ENCODE measurements around the gene EMC10.
"Not testable (repeated sequence)": the region's sequence is repeated elsewhere in the genome, so short reads cannot be mapped to it uniquely, and the experiment has no call there.

Gene EMC10

DNA sequence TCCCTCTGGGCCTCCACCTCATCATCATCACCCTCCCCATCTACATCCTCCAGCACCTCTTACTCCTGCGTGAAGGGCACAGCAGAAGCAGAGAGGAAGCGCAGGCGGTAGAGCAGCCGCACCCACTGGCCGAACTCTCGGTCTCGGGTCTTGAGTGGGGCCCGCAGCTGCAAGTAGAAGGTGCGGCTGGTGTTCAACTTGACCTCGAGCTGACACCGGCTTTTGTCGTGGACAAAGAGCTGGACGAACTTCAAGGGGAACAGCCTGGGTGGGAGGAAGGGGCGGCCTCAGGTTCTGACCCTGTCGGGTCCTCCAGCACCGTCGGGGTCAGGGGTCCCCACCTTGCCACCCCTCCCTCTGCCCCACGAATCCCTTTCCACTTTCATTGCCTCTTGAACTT is 8.7 kb upstream of the EMC10 start:
- Histone ChIP-seq H3K27ac (replicated peaks) (no peak overlapping the region), H3K4me3 (replicated peaks; ENCODE audit: insufficient read depth, low read length) (no peak overlapping the region), H3K27me3 (ENCODE audit: insufficient read depth, poor library complexity, severe bottlenecking) (no peaks in the 10 kb centered on the region)
- TF ChIP-seq, protein P1, sequence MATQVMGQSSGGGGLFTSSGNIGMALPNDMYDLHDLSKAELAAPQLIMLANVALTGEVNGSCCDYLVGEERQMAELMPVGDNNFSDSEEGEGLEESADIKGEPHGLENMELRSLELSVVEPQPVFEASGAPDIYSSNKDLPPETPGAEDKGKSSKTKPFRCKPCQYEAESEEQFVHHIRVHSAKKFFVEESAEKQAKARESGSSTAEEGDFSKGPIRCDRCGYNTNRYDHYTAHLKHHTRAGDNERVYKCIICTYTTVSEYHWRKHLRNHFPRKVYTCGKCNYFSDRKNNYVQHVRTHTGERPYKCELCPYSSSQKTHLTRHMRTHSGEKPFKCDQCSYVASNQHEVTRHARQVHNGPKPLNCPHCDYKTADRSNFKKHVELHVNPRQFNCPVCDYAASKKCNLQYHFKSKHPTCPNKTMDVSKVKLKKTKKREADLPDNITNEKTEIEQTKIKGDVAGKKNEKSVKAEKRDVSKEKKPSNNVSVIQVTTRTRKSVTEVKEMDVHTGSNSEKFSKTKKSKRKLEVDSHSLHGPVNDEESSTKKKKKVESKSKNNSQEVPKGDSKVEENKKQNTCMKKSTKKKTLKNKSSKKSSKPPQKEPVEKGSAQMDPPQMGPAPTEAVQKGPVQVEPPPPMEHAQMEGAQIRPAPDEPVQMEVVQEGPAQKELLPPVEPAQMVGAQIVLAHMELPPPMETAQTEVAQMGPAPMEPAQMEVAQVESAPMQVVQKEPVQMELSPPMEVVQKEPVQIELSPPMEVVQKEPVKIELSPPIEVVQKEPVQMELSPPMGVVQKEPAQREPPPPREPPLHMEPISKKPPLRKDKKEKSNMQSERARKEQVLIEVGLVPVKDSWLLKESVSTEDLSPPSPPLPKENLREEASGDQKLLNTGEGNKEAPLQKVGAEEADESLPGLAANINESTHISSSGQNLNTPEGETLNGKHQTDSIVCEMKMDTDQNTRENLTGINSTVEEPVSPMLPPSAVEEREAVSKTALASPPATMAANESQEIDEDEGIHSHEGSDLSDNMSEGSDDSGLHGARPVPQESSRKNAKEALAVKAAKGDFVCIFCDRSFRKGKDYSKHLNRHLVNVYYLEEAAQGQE (IDR thresholded peaks at IDR 0.05; ENCODE audit: insufficient replicate concordance, low read depth), result no peak
- TF ChIP-seq SPI1 (IDR thresholded peaks at IDR 0.05; ENCODE audit: borderline replicate concordance, low read depth), result no peak
- TF ChIP-seq GABPA (IDR thresholded peaks at IDR 0.05; ENCODE audit: low read depth), result no peak
- no peak for TF ChIP-seq POLR2AphosphoS5 (IDR thresholded peaks at IDR 0.05; ENCODE audit: low read depth)
- TF ChIP-seq, protein P2, sequence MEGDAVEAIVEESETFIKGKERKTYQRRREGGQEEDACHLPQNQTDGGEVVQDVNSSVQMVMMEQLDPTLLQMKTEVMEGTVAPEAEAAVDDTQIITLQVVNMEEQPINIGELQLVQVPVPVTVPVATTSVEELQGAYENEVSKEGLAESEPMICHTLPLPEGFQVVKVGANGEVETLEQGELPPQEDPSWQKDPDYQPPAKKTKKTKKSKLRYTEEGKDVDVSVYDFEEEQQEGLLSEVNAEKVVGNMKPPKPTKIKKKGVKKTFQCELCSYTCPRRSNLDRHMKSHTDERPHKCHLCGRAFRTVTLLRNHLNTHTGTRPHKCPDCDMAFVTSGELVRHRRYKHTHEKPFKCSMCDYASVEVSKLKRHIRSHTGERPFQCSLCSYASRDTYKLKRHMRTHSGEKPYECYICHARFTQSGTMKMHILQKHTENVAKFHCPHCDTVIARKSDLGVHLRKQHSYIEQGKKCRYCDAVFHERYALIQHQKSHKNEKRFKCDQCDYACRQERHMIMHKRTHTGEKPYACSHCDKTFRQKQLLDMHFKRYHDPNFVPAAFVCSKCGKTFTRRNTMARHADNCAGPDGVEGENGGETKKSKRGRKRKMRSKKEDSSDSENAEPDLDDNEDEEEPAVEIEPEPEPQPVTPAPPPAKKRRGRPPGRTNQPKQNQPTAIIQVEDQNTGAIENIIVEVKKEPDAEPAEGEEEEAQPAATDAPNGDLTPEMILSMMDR (IDR thresholded peaks at IDR 0.05; ENCODE audit: insufficient read depth, low read length), result no peak
- no peak for DNase-seq (ENCODE audit: low read depth in 1 of 2, low spot score in 1 of 2)

DNA sequence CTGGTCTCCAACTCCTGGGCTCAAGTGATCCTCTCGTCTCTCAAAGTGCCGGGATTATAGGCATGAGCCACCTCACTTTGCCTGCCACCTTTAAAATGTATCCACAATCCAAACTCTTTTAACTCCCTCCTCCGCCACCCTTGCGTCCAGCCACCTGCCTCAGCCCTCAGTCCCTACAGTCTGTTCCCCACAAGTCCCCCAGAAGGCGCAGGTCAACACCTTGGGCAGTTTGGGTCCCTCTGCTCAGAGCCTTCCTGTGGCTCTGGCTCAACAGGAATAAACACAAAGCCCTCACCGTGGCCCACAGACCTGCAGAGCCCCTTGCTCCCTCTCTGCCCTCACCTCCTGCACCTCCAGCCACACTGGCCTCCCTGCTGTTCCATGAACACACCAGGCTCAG is 7.5 kb upstream of the EMC10 start:
- no peak for DNase-seq (ENCODE audit: low read depth in 1 of 2, low spot score in 1 of 2)
- Histone ChIP-seq H3K27me3 (ENCODE audit: insufficient read depth, poor library complexity, severe bottlenecking) (no peaks in the 10 kb centered on the region), H3K27ac (replicated peaks) (no peak overlapping the region), H3K4me3 (replicated peaks; ENCODE audit: insufficient read depth, low read length) (no peak overlapping the region)
- TF ChIP-seq, protein P2 (IDR thresholded peaks at IDR 0.05; ENCODE audit: insufficient read depth, low read length), result no peak
- TF ChIP-seq GABPA (IDR thresholded peaks at IDR 0.05; ENCODE audit: low read depth), result no peak
- TF ChIP-seq, protein P1 (IDR thresholded peaks at IDR 0.05; ENCODE audit: insufficient replicate concordance, low read depth), result no peak

DNA sequence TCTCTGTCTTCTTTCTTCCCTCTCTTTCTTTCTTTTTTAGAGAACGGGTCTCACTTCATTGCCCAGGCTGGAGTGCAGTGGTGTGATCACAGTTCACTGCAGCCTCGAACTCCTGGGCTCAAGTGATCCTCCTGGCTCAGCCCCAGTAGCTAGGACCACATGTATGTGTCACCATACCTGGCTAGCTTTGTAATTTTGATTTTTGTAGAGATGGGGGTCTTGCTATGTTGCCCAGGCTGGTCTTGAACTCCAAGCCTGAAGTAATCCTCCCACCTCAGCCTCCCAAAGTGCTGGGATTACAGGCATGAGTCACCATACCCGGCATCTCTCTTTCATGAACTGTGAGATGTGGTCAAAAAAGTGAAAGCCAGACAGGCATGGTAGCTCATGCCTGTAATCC is 3.0 kb upstream of the EMC10 start:
- not testable (repeated sequence) for H3K4me3 ChIP-seq (replicated peaks; ENCODE audit: insufficient read depth, low read length); DNase-seq (ENCODE audit: low read depth in 1 of 2, low spot score in 1 of 2); H3K27ac ChIP-seq (replicated peaks); H3K27me3 ChIP-seq (ENCODE audit: insufficient read depth, poor library complexity, severe bottlenecking)

GRCh38 chr19:50475101-50475568 is 1.2 kb upstream of the EMC10 start:
- Histone ChIP-seq H3K4me3 (replicated peaks; ENCODE audit: insufficient read depth, low read length) (no peak overlapping the region), H3K27me3 (ENCODE audit: insufficient read depth, poor library complexity, severe bottlenecking) (no peaks in the 10 kb centered on the region), H3K27ac (replicated peaks) (no peak overlapping the region)
- DNase-seq (ENCODE audit: low read depth in 1 of 2, low spot score in 1 of 2), result no peak
- TF ChIP-seq POLR2AphosphoS5 (IDR thresholded peaks at IDR 0.05; ENCODE audit: low read depth) (no peak), GABPA (IDR thresholded peaks at IDR 0.05; ENCODE audit: low read depth) (no peak), SPI1 (IDR thresholded peaks at IDR 0.05; ENCODE audit: borderline replicate concordance, low read depth) (no peak)
- TF ChIP-seq, protein P2 (IDR thresholded peaks at IDR 0.05; ENCODE audit: insufficient read depth, low read length), result no peak

Data from HL-60 (cell line).